Measurements from ENCODE around the gene CACNG4. TPM values are rescaled to one million over a fixed set of nuclear protein-coding genes. Genes with fewer than 3 reads are reported as not detected.
"Not testable (repeated sequence)": the region's sequence is repeated elsewhere in the genome, so short reads cannot be mapped to it uniquely, and the experiment has no call there.

Gene CACNG4
- total RNA-seq, 6 experiments from 2014 or later = not detected

GRCh38 chr17:67038861-67039365 lies 74.4 kb downstream of the CACNG4 start:
- Mint-ChIP-seq H3K27me3 (ENCODE audit: insufficient read depth) (peaks cover 25% of the 10 kb centered on the region), H3K4me1 (ENCODE audit: low read depth) (no peaks in the 10 kb centered on the region)
- no peak for DNase-seq

GRCh38 chr17:67040652-67041051 lies 76.1 kb downstream of the CACNG4 start:
- TF ChIP-seq CTCF (IDR thresholded peaks at IDR 0.05) = no peak
- H3K27me3 Mint-ChIP-seq (ENCODE audit: insufficient read depth) = peaks cover 16% of the 10 kb centered on the region
- no peak overlapping the region for H3K27ac Mint-ChIP-seq
- no peaks in the 10 kb centered on the region for H3K36me3 Mint-ChIP-seq (ENCODE audit: low read depth)
- no peak for DNase-seq
- no peaks in the 10 kb centered on the region for H3K4me1 Mint-ChIP-seq (ENCODE audit: low read depth)
- no peaks in the 10 kb centered on the region; the same call in none of the 2 replicates for H3K9me3 Mint-ChIP-seq
- H3K4me3 Mint-ChIP-seq = no peak overlapping the region

More at GRCh38 chr17:67038861-67039365, 74.4 kb downstream of the CACNG4 start:
- TF ChIP-seq CTCF (IDR thresholded peaks at IDR 0.05) = no peak
- no peaks in the 10 kb centered on the region for H3K36me3 Mint-ChIP-seq (ENCODE audit: low read depth)
- no peak overlapping the region for H3K27ac Mint-ChIP-seq
- H3K9me3 Mint-ChIP-seq = no peaks in the 10 kb centered on the region; the same call in none of the 2 replicates
- no peak overlapping the region for H3K4me3 Mint-ChIP-seq

GRCh38 chr17:67041119-67041518 lies 76.6 kb downstream of the CACNG4 start:
- H3K27ac Mint-ChIP-seq; H3K9me3 Mint-ChIP-seq; DNase-seq; H3K36me3 Mint-ChIP-seq (ENCODE audit: low read depth); H3K4me3 Mint-ChIP-seq; H3K4me1 Mint-ChIP-seq (ENCODE audit: low read depth): not testable (repeated sequence)
- H3K27me3 Mint-ChIP-seq (ENCODE audit: insufficient read depth) = peaks cover 17% of the 10 kb centered on the region

GRCh38 chr17:67041531-67041930 lies 77.0 kb downstream of the CACNG4 start:
- no peak for TF ChIP-seq CTCF (IDR thresholded peaks at IDR 0.05)
- Mint-ChIP-seq H3K36me3 (ENCODE audit: low read depth) (no peaks in the 10 kb centered on the region), H3K4me1 (ENCODE audit: low read depth) (no peaks in the 10 kb centered on the region), H3K9me3 (no peaks in the 10 kb centered on the region; the same call in 1 of the 2 replicates), H3K27me3 (ENCODE audit: insufficient read depth) (peaks cover 20% of the 10 kb centered on the region), H3K27ac (no peak overlapping the region), H3K4me3 (no peak overlapping the region)
- no peak for DNase-seq

GRCh38 chr17:67041941-67042899 lies 77.7 kb downstream of the CACNG4 start:
- DNase-seq = no peak
- Mint-ChIP-seq H3K27me3 (ENCODE audit: insufficient read depth) (peaks cover 20% of the 10 kb centered on the region), H3K9me3 (peaks cover 6% of the 10 kb centered on the region), H3K36me3 (ENCODE audit: low read depth) (no peaks in the 10 kb centered on the region), H3K4me3 (no peak overlapping the region), H3K27ac (no peak overlapping the region), H3K4me1 (ENCODE audit: low read depth) (no peaks in the 10 kb centered on the region)
- TF ChIP-seq CTCF (IDR thresholded peaks at IDR 0.05) = no peak

- Mint-ChIP-seq H3K4me1 (ENCODE audit: low read depth) (no peaks in the 10 kb centered on the region), H3K36me3 (ENCODE audit: low read depth) (peaks cover 6% of the 10 kb centered on the region; the same call in 1 of the 2 replicates), H3K4me3 (no peak overlapping the region), H3K9me3 (peaks cover 16% of the 10 kb centered on the region), H3K27ac (no peak overlapping the region), H3K27me3 (ENCODE audit: insufficient read depth) (peaks cover 22% of the 10 kb centered on the region)
- TF ChIP-seq CTCF (IDR thresholded peaks at IDR 0.05) = no peak
- no peak for DNase-seq
Observed at GRCh38 chr17:67043283-67043682, 78.8 kb downstream of the CACNG4 start.

All from HFFc6 (cell line).